Lower leg skin (tissue), 4 donors: ENCODE results near the gene GPR84. TPM values are rescaled to one million over a fixed set of nuclear protein-coding genes. Genes with fewer than 3 reads are reported as not detected.

Experiments
- DNase-seq, 2 donors: peaks; one replicate each; pipeline ENCODE4 v3.0.0-alpha.2; 2019; ENCODE audit warnings: low spot score in 2 of 2
- H3K4me3 ChIP-seq: fragments of 200-600 bp; sonication (generic); 2 replicates; pipeline ENCODE4 v1.5.1; 2017; ENCODE audit warnings: mild to moderate bottlenecking, low read depth; ENCODE audit not compliant: poor library complexity, severe bottlenecking
- POLR2A ChIP-seq, 2 donors: fragments of 450-650 bp; IDR thresholded peaks; one replicate each; pipeline ENCODE4 v1.6.1; 2016 to 2017; ENCODE audit warnings: antibody characterized with exemption in 2 of 2, mild to moderate bottlenecking in 1 of 2, moderate library complexity in 1 of 2
- WGBS, 2 donors: methylation state at CpG; one replicate each; pipeline ENCODE4 v1.1.5; 2018; 5-methylcytosine and 5-hydroxymethylcytosine counted together
- intact Hi-C: fragments of 100-400 bp; cut with DNase I; formaldehyde crosslinking; loops from one replicate; pipeline ENCODE4 v1.15.0; 2023; ENCODE audit warnings: low total_unique reads
- total RNA-seq, 4 donors: library from RNA; depleted of rRNA; stranded (reverse); fragments of >200 nt; gene quantifications; one replicate each; pipeline ENCODE4 v1.1.0, GENCODE V29; 2016
- TF ChIP-seq, protein P1 (sequence below), 3 donors: fragments of 450-650 bp; IDR thresholded peaks; one replicate each; pipeline ENCODE4 v1.5.1; 2016; ENCODE audit warnings: antibody characterized with exemption in 3 of 3, mild to moderate bottlenecking in 3 of 3, moderate library complexity in 2 of 3

Gene GPR84
- total RNA-seq, 4 donors from 2014 or later = 0.42 TPM; not detected in 3

DNA sequence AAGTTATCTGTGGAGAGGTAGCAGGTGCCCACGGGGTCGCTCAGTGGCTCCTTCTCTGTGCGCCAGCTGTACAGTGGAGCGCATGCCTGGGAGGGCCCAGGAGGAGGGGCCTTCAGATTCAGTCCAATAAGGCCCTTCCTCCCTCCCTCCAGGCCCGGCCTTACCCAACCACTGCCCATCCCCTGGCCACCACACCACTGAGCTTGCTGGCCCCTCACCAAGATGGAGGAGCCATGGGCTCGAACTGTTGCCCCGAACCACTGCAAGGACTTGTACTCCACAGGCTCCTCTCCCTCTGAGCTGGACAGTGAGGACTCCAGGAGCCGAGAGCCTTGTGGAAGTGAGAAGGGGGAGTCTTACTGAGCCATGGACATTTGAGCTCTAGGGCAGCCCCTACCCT, 45.0 kb upstream of the GPR84 start:
- no peak for DNase-seq
- WGBS, 2 donors = 91 to 93% methylated on average over 8 of the region's 8 CpGs
- no peak overlapping the region for H3K4me3 ChIP-seq
- TF ChIP-seq, protein P1, sequence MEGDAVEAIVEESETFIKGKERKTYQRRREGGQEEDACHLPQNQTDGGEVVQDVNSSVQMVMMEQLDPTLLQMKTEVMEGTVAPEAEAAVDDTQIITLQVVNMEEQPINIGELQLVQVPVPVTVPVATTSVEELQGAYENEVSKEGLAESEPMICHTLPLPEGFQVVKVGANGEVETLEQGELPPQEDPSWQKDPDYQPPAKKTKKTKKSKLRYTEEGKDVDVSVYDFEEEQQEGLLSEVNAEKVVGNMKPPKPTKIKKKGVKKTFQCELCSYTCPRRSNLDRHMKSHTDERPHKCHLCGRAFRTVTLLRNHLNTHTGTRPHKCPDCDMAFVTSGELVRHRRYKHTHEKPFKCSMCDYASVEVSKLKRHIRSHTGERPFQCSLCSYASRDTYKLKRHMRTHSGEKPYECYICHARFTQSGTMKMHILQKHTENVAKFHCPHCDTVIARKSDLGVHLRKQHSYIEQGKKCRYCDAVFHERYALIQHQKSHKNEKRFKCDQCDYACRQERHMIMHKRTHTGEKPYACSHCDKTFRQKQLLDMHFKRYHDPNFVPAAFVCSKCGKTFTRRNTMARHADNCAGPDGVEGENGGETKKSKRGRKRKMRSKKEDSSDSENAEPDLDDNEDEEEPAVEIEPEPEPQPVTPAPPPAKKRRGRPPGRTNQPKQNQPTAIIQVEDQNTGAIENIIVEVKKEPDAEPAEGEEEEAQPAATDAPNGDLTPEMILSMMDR (IDR thresholded peaks at IDR 0.05) = no peak
- no peak for TF ChIP-seq POLR2A (IDR thresholded peaks at IDR 0.05)
- intact Hi-C loops = no loop called here

DNA sequence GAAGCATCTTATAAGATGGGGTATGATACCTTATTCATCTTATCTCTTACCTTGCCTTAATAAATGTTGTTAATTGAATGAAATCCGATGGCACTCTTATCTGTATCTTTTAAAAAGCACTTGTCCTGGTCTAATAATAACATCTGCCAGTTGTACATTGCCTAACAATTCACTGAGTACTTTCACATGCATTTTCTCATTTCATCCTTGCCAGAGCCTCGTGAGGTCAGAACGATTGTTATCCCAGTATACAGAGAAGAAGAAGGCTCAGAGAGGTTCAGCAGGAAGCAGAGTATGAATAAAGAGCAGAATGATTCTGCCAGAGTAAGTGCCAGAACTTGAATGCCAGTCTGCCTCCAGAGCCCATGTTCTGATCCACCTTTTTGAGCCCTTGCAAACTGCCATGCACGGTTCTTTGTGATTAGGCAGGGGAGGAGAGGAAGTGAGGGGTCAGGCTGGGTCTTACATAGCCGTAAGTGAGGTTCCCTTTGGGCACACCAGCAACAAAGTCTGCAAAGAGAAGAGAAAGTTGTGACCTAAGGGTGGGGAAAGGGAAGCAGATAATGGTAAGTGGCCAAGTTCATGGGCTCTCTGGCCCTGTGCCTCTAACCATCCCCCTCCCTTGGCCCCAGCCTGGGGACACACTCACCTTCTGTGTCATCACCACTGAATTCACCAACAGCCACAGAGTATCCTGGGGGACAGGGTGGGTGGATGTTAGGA, 43.1 kb upstream of the GPR84 start:
- no peak for TF ChIP-seq POLR2A (IDR thresholded peaks at IDR 0.05)
- TF ChIP-seq, protein P1 (IDR thresholded peaks at IDR 0.05) = no peak
- H3K4me3 ChIP-seq = no peak overlapping the region
- 57 to 63% methylated on average over 5 of the region's 5 CpGs for WGBS, 2 donors
- intact Hi-C loops = no loop called here
- peak in 1 of 2 donors; percentile 84 for DNase-seq

DNA sequence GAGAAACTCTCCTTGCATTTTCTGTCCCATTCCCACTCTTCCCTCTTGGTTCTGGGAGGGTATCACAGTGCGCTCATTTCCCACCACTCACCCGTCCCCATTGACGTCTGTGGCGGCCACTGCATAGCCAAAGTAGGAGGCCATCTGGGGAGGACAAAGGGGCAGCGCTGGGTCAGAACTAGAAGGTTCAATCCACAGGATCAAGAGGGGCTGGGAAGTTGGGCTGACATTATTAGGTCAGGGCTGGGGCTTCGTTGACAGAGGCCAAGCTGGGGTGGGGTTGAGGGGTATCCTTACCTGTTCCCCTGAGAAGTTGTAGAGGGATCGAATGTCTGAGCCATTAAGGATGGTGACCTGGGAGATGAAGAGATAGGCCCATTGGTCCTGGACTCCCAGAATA, 41.3 kb upstream of the GPR84 start:
- 94 to 97% methylated on average over 7 of the region's 7 CpGs for WGBS, 2 donors
- intact Hi-C loops = no loop called here
- no peak overlapping the region for H3K4me3 ChIP-seq
- DNase-seq = no peak
- TF ChIP-seq POLR2A (IDR thresholded peaks at IDR 0.05) = no peak
- TF ChIP-seq, protein P1 (IDR thresholded peaks at IDR 0.05) = no peak

DNA sequence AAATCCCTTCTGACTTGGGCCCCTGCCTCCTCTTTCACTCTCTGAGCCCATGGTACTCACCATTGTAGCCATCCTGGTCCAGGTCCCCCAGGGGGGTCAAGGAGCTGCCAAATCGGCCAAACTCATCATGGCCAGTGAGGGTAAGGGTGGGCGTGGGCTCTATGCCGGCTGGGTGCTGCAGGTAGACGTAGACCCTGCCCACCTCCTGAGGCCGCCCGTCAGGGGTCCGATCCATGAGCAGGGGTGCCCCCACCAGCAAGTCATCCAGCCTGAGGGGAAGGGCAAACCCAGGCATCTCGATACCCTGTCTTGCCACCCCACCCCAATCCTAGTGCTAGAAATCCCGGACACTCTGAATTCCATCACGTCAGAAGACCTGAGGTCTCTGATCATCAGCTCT, 40.8 kb upstream of the GPR84 start:
- H3K4me3 ChIP-seq = no peak overlapping the region
- intact Hi-C loops = no loop called here
- DNase-seq = no peak
- 88 to 89% methylated on average over 10 of the region's 10 CpGs for WGBS, 2 donors
- TF ChIP-seq, protein P1 (IDR thresholded peaks at IDR 0.05) = no peak
- no peak for TF ChIP-seq POLR2A (IDR thresholded peaks at IDR 0.05)

DNA sequence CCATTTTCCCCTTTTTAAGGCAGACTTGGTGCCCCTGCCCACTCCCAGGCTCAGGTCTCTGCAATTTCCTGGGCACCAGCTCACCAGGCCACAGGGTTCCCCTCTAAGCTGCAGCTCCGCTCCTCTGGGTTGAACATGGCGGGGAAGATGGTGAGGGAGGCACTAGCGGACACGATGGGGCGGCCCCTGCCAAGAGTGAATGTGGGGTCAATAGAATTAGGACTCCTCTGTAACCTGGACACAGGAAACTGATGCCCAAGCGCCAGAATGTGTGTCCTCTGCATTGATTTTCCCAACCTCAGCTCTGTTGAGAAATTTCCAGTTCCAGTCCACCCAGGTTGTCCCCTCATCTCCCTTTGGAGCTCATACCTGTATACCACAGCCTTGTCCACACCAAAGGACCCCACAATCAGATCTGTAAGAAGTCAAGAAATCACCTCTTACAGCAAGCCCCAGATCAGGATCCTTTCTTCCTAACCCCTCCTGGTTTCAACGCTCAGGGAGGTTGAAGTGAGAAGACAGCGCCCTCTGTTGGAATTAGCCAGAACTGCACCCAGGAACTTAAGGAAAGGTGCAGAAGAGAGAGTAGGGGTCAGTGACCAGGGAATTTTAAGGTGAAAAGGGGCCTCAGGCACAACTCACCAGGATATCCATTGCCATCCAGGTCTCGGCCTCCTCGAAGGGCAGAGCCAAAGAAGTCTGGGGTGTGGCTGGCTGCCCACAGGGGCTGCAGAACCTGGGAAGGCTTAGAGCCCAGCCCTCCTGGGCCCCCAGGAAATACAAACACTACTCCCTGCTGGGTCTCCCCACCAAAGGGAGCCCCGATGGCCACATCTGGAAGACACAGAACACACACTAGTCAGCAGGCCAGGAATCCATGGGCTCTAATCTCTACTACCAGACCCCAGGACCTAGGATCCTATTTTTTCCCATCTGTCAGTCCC, 40.0 kb upstream of the GPR84 start:
- WGBS, 2 donors = 62 to 66% methylated on average over 11 of the region's 11 CpGs
- H3K4me3 ChIP-seq = no peak overlapping the region
- DNase-seq = no peak
- TF ChIP-seq POLR2A (IDR thresholded peaks at IDR 0.05) = no peak
- TF ChIP-seq, protein P1 (IDR thresholded peaks at IDR 0.05) = peak in 1 of 3 donors; percentile 86
- intact Hi-C loops = no loop called here
